IPS-NIHi7 (cell line): ENCODE results near the gene PRDM11.

ENCODE experiments used
- DNase-seq: peaks from one replicate; pipeline ENCODE4 v3.0.0; 2012; ENCODE audit warnings: mixed read lengths; ENCODE audit errors: extremely low spot score

The PRDM11 gene

DNA sequence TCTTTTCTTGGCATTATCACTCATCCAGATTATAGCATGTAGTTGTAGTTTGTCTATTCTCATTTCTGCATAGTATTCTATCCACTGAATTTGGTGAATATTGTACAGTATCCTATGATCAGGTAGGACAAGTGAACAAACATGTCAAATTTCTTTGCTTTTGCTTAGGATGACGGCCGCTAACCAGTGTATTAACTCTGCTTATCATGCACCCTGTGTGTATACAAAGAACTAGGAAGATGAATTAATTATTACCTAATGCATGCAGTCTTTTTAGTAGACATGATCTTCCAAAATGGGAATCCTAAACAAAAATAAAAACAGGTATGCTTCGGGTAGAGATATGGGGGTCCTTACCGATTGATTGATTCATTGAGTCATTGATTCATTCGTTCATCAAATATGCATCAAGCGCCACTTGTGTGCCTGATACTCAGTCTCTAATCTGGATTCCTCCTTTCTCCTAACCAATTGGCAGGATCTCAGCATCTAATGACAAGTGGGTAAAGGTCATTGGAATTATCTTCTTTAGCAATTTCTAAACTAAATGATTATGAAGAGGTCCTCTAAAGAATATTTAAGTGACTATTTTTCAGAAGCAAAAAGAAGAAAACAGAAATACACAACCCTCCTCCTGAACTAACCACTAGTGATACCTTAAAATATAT lies 27.9 kb downstream of the PRDM11 start:
- no peak for DNase-seq

- no peak for DNase-seq
Observed at GRCh38 chr11:45174963-45175362, 28.5 kb downstream of the PRDM11 start.

DNA sequence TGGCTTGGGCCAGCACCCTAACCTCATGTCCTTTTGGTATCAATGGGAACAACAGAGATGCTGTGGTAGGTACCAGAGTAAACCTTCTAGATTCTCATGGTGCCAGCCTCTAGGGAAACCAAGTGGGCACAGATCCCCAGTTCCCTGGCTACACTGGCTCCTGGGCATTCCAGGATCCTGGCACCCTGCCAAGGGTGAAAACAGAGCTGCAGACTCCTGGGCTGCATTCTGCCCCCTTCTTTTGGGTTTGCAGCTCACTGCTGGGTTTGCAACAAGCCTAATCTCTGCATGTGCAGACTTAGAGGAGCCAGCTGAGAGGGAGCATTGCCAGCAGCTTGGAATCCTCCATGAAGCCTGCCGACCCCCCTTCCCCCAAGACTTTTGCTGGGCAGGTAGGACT lies 30.6 kb downstream of the PRDM11 start:
- DNase-seq, result no peak

- DNase-seq, result no peak
Observed at GRCh38 chr11:45178223-45178622, 31.8 kb downstream of the PRDM11 start.

DNA sequence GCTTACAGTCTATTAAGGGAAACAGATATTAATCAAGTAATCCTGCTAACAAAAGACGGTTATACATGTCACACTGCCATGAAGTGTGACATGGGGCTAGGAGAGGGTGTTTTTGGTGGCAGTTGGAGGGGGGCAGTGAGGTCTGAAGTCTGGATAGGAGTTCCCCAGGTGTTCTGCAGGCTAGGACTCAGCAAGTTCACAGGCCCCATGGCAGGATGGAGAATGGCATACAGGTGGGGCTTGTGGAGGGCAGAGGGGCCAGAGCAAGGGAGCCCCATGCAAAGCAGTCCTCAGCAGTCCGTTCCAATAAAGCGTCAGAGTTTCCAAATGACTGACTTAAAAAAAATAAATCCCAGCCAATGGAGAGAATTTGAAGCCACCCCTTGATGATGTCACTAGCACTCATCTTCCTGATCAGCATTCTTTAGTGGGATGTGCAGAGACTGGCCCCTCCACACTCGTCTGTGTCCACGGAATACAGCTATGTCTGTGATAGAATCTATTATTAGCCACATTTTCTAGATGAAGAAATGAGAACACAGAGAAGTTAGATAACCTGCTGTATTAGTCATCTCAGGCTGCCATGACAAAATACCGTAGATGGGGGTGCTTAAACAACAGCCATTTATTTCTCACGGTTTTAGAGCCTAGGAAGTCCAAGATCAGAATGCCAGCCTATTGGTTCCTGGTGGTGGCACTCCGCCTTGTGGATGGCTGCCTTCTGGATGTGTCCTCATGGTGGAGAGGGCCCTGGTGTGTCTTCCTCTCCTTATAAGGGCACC lies 32.6 kb downstream of the PRDM11 start:
- DNase-seq, result no peak

- DNase-seq, result no peak
Observed at GRCh38 chr11:45179686-45180178, 33.3 kb downstream of the PRDM11 start.

DNA sequence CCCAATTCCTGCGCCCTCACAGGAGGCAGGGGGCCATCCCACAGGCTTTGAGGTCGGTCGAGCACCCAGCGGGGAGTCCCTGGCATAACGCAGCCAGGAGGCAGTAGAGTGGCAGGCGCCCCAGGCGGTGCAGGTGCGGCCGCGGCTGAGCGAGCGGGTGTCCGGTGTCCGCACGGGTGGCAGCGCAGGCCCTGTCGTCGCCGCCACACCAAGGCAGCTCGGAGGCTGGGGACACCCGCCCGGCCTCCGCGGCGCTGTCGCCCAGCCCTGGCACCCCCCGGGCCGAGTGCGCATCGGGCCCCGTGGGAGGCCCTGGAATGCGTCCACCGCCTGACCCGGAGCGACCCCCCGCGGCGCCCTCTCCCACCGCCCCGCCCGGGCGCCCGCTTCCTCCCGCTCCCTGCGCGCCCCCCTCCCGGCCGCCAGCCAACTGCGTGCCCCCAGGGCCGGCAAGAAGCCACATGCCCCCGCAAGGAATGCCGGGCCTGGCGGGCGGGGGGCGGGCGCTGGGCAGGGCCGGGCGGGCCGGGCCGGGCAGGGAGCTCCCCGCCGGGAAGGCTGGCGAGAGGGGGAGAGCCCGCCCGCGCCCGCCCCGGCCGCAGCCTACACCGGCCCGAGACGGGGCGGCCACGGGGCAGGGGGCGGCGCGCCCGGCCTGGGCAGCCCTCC lies 33.9 kb downstream of the PRDM11 start:
- peak; percentile 86 for DNase-seq

GRCh38 chr11:45180848-45181192 lies 34.4 kb downstream of the PRDM11 start:
- peak; percentile 86 for DNase-seq

- no peak for DNase-seq
Observed at GRCh38 chr11:45181193-45181888, 34.9 kb downstream of the PRDM11 start.

GRCh38 chr11:45181889-45182550 lies 35.6 kb downstream of the PRDM11 start:
- no peak for DNase-seq

DNA sequence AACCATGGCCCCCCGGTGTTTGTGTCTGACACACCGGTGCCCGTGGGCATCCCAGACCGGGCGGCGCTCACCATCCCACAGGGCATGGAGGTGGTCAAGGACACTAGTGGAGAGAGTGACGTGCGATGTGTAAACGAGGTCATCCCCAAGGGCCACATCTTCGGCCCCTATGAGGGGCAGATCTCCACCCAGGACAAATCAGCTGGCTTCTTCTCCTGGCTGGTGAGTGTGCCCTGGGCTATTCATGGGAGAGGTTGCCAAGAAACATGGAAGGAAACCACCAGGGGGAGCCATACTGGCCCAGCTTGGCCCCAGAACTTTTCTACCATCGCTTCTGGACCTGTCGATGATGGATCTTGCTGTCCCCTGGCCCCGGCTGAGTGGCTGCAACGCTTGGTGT lies 36.5 kb downstream of the PRDM11 start:
- DNase-seq, result peak; percentile 71

DNA sequence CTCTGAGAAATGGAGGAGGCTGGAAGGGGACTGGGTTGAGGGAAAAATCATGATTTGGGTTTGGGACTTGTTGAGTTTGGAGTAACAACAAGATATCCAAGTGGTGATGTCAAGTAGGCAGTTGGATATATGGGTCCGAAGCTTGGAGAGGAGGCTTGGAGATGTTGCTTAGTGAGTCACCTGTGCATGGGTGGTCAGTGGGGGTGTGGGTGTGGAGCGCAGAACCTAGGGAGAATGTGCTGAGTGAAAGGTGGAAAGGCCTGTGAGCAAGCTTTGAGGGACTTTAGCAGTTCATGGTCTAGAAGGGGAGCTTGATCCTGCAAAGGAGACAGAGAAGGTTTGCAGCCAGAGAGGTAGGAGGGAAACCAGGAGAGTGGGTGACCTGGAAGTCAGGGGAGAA lies 38.2 kb downstream of the PRDM11 start:
- DNase-seq, result no peak

- no peak for DNase-seq
Observed at GRCh38 chr11:45185228-45185729, 38.8 kb downstream of the PRDM11 start.

GRCh38 chr11:45187375-45187774 lies 40.9 kb downstream of the PRDM11 start:
- DNase-seq, result no peak

GRCh38 chr11:45188127-45188526 lies 41.7 kb downstream of the PRDM11 start:
- DNase-seq, result no peak

DNA sequence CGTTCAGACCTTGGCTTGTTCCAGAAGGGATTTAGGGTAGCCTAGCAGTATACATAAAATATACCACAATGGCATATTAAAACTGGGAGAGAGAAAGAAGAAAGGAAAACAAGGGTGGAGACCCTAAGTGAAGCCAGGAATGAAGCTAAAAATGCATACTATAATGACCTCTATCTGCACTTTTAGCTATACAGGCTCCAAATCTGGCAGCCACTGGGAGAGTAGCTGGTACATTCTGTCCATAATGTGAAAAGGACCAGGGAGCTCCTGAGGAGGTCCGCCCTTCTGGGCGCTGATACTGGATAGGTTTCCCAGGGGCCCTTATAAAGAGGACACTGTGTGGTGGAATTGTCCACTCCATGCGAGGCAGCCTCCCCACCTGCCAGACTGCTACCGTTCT lies 42.8 kb downstream of the PRDM11 start:
- no peak for DNase-seq

DNA sequence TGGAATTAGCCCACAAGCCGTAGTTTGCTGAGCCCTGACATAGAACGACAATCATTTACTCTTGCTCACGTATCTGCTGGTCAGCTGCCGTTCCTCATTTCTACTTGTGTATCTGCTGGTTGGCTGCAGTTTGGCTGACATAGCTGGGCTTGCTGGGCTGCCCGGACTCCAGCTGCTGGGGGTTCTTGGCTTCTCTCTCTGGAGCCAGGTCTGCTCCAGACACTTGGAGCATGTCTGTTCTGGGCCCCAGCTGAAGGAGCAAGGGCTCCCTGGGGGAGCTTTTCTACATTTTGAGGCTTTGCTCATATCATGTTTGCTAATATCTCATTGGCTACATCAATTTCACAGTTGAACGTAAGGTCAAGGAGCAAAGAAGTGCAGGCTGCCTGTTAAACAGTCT lies 47.3 kb downstream of the PRDM11 start:
- no peak for DNase-seq

GRCh38 chr11:45204761-45205160 lies 58.3 kb downstream of the PRDM11 start:
- peak; percentile 72 for DNase-seq

- DNase-seq, result no peak
Observed at GRCh38 chr11:45205978-45206377, 59.5 kb downstream of the PRDM11 start.

DNA sequence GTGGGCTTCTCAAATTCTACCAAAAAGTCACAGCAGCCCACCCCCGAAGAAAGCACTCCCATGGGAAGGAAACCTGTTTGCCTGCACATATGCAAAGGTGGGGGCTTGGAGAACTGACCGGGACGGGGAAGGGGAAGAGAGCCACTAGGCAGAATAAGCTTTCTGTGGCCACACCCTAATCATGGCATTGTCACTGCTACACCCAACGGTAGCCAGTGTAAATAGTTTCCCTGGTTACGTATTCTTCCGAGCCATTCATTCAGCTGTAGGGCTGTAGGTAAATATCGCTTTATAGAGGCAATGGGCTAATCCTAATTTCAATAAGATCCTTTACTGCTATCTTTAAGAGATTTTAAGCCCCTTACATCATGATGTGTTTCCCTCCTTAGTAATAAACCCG lies 61.7 kb downstream of the PRDM11 start:
- DNase-seq, result no peak
